ENCODE data around the gene ARHGAP25. TPM values are rescaled to one million over a fixed set of nuclear protein-coding genes. Genes with fewer than 3 reads are reported as not detected.

Gene ARHGAP25
- total RNA-seq, 1 donor, result under 0.01 TPM

DNA sequence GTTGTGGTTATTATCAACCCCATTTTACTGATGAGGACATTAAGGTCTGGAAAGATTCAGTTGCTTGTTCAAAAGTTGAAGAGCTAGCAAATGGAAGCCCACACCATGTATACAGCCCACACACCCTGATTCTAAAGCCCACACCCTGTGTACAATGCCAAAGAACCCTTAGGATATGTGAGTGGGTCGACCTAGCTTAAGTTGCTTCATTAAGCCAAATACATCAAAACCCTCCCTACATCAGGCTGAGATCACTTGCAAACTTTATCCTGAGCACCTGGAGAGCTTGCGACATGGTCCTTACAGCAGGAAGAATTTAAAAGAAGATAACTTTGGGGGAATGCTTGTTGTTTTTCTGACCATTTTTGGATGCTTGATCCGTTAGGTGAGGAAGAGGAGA lies 435 bp upstream of the ARHGAP25 start:
- Histone ChIP-seq H2AFZ (ENCODE audit: low read length) (no peak overlapping the region), H3K27me3 (ENCODE audit: insufficient read depth, low read length) (peaks cover 29% of the 10 kb centered on the region), H4K20me1 (ENCODE audit: insufficient read depth, low read length) (no peaks in the 10 kb centered on the region), H3K4me3 (ENCODE audit: insufficient read depth, low read length) (no peak overlapping the region), H3K36me3 (ENCODE audit: insufficient read depth, low read length) (no peaks in the 10 kb centered on the region), H3K79me2 (ENCODE audit: insufficient read depth, low read length) (no peaks in the 10 kb centered on the region), H3K9me3 (ENCODE audit: low read depth, low read length) (no peaks in the 10 kb centered on the region), H3K27ac (ENCODE audit: low read depth, low read length) (no peak overlapping the region), H3K4me2 (ENCODE audit: insufficient read depth, low read length) (no peak overlapping the region), H3K4me1 (ENCODE audit: insufficient read depth, low read length) (no peaks in the 10 kb centered on the region)
- TF ChIP-seq, protein P1, sequence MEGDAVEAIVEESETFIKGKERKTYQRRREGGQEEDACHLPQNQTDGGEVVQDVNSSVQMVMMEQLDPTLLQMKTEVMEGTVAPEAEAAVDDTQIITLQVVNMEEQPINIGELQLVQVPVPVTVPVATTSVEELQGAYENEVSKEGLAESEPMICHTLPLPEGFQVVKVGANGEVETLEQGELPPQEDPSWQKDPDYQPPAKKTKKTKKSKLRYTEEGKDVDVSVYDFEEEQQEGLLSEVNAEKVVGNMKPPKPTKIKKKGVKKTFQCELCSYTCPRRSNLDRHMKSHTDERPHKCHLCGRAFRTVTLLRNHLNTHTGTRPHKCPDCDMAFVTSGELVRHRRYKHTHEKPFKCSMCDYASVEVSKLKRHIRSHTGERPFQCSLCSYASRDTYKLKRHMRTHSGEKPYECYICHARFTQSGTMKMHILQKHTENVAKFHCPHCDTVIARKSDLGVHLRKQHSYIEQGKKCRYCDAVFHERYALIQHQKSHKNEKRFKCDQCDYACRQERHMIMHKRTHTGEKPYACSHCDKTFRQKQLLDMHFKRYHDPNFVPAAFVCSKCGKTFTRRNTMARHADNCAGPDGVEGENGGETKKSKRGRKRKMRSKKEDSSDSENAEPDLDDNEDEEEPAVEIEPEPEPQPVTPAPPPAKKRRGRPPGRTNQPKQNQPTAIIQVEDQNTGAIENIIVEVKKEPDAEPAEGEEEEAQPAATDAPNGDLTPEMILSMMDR (IDR thresholded peaks at IDR 0.05; ENCODE audit: extremely low read depth, low read depth, low read length), result no peak
- no peak for DNase-seq (ENCODE audit: insufficient read length, low spot score, missing footprints)

DNA sequence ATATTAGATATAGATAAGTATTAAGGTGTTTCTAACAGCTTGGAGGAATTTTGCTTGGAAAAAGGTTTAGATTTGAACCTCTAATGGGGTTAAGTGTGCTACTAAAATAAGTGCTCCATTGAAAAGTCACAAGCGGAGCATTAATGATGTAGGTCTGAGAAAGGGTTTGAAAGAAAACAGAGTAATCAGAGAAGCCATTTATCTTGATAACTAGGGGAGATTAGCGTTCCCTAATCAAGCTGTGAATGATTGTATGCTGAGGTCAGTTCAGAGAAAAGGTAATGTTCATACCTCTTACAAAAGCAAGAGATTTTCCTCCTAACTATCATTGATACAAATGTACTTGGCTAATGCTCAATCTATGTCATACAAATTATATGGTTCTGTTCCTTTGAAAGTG lies 1.5 kb downstream of the ARHGAP25 start:
- H2AFZ ChIP-seq (ENCODE audit: low read length), result no peak overlapping the region
- no peaks in the 10 kb centered on the region for H4K20me1 ChIP-seq (ENCODE audit: insufficient read depth, low read length)
- TF ChIP-seq, protein P1 (IDR thresholded peaks at IDR 0.05; ENCODE audit: extremely low read depth, low read depth, low read length), result no peak
- no peaks in the 10 kb centered on the region for H3K4me1 ChIP-seq (ENCODE audit: insufficient read depth, low read length)
- no peak overlapping the region for H3K4me2 ChIP-seq (ENCODE audit: insufficient read depth, low read length)
- H3K36me3 ChIP-seq (ENCODE audit: insufficient read depth, low read length), result no peaks in the 10 kb centered on the region
- H3K27me3 ChIP-seq (ENCODE audit: insufficient read depth, low read length), result peaks cover 31% of the 10 kb centered on the region
- H3K4me3 ChIP-seq (ENCODE audit: insufficient read depth, low read length), result no peak overlapping the region
- H3K79me2 ChIP-seq (ENCODE audit: insufficient read depth, low read length), result no peaks in the 10 kb centered on the region
- DNase-seq (ENCODE audit: insufficient read length, low spot score, missing footprints), result no peak
- H3K9me3 ChIP-seq (ENCODE audit: low read depth, low read length), result no peaks in the 10 kb centered on the region
- no peak overlapping the region for H3K27ac ChIP-seq (ENCODE audit: low read depth, low read length)

DNA sequence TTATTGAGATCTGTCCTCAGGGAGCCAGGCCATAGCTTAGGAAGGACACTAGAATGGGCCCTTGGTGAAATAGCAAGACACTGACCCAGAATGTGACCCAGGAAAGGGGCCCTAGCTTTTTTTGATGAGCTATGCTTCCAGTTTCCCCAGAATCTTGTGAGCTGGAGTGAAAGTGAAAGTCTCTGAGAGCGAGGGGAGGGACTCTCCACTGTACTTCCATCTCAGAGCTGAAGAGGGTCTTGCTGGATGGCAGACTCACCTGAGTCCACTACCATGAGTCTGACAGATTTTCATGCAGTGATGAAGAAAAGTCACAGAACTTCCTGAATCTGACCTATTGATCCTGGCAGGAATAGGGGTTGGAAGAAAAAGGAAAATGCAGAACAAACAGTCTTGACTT lies 3.1 kb downstream of the ARHGAP25 start:
- Histone ChIP-seq H3K4me1 (ENCODE audit: insufficient read depth, low read length) (no peaks in the 10 kb centered on the region), H3K79me2 (ENCODE audit: insufficient read depth, low read length) (no peaks in the 10 kb centered on the region), H3K9me3 (ENCODE audit: low read depth, low read length) (no peaks in the 10 kb centered on the region), H3K27me3 (ENCODE audit: insufficient read depth, low read length) (peaks cover 34% of the 10 kb centered on the region), H3K36me3 (ENCODE audit: insufficient read depth, low read length) (no peaks in the 10 kb centered on the region), H3K4me3 (ENCODE audit: insufficient read depth, low read length) (peak overlapping the region; percentile 26), H2AFZ (ENCODE audit: low read length) (peak overlapping the region; percentile 53), H4K20me1 (ENCODE audit: insufficient read depth, low read length) (no peaks in the 10 kb centered on the region), H3K27ac (ENCODE audit: low read depth, low read length) (no peak overlapping the region), H3K4me2 (ENCODE audit: insufficient read depth, low read length) (peak overlapping the region; percentile 52)
- TF ChIP-seq, protein P1 (IDR thresholded peaks at IDR 0.05; ENCODE audit: extremely low read depth, low read depth, low read length), result no peak
- DNase-seq (ENCODE audit: insufficient read length, low spot score, missing footprints), result no peak

DNA sequence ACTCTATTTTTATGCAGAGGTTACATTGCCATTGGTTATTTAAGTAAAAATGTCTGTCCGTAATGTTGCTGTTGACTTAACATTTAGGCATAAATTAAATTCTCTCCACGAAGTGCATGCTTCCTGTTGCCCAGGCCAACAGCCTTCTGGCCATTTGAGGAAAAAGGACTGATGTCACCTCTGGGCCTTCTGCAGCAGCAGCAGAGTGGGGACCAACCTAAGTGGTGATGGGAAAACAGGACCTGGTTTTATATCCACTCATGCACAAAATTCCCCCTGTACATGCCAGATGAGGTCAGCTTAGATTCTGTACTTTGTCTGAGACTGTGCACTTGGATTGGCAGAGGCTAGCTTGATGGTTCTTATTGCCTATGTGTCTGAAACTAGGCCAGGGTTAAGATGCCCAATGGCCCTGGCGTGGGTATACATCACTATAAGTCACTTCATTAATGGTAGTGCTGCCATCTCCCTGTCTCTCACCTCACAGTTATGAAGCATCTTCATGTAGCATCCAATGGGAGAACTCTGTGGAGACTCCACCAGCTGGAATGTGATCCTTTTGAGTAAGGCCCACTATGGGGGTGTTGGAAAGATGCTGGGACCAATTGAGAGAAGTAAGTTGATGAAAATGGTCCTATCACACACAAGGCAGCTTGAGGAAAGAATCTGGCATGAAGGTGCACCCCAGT lies 4.4 kb downstream of the ARHGAP25 start:
- H3K27ac ChIP-seq (ENCODE audit: low read depth, low read length), result no peak overlapping the region
- peaks cover 35% of the 10 kb centered on the region for H3K27me3 ChIP-seq (ENCODE audit: insufficient read depth, low read length)
- no peak for DNase-seq (ENCODE audit: insufficient read length, low spot score, missing footprints)
- no peak overlapping the region for H3K4me2 ChIP-seq (ENCODE audit: insufficient read depth, low read length)
- H4K20me1 ChIP-seq (ENCODE audit: insufficient read depth, low read length), result no peaks in the 10 kb centered on the region
- no peak overlapping the region for H2AFZ ChIP-seq (ENCODE audit: low read length)
- H3K36me3 ChIP-seq (ENCODE audit: insufficient read depth, low read length), result no peaks in the 10 kb centered on the region
- H3K4me3 ChIP-seq (ENCODE audit: insufficient read depth, low read length), result no peak overlapping the region
- H3K4me1 ChIP-seq (ENCODE audit: insufficient read depth, low read length), result no peaks in the 10 kb centered on the region
- no peaks in the 10 kb centered on the region for H3K79me2 ChIP-seq (ENCODE audit: insufficient read depth, low read length)
- no peaks in the 10 kb centered on the region for H3K9me3 ChIP-seq (ENCODE audit: low read depth, low read length)
- TF ChIP-seq, protein P1 (IDR thresholded peaks at IDR 0.05; ENCODE audit: extremely low read depth, low read depth, low read length), result no peak

Measured in osteoblast (primary cell).